PC-3 (cell line): ENCODE data around the gene DGKG.

Experiments used
- CTCF ChIP-seq: fragments of 300-600 bp; sonication (generic); conservative IDR thresholded peaks from 2 replicates; pipeline ENCODE4 v1.5.1; 2017; ENCODE audit warnings: antibody characterized with exemption, low read depth, mild to moderate bottlenecking, low read length
- EZH2 ChIP-seq: fragments of 300-600 bp; sonication (generic); IDR thresholded peaks from one replicate; pipeline ENCODE4 v1.6.1; 2017; ENCODE audit warnings: antibody characterized with exemption, mild to moderate bottlenecking, low read length; ENCODE audit not compliant: unreplicated experiment

GRCh38 chr3:186254676-186255650 is 107.1 kb downstream of the DGKG start:
- no peak for TF ChIP-seq CTCF
- TF ChIP-seq EZH2, result no peak
